GM18511 (cell line): ENCODE results near the gene C3orf38.
"Not testable (repeated sequence)": the region's sequence is repeated elsewhere in the genome, so short reads cannot be mapped to it uniquely, and the experiment has no call there.

Experiments
- ATAC-seq: cut with Tn5 transposase; IDR thresholded peaks from one replicate; pipeline ENCODE4 v1.9.1; 2021; ENCODE audit warnings: mild to moderate bottlenecking, moderate library complexity; ENCODE audit not compliant: unreplicated experiment

Gene C3orf38

GRCh38 chr3:88149509-88150362 lies at the start of gene C3orf38:
Gene C3orf38 (plus strand): TSS chr3:88149959. CDS start chr3:88150053, 94 bp downstream.
- peak; percentile 82 for ATAC-seq

GRCh38 chr3:88101142-88101541 lies 48.6 kb upstream of the C3orf38 start:
- ATAC-seq: peak; percentile 86

GRCh38 chr3:88105325-88105724 lies 44.4 kb upstream of the C3orf38 start:
- ATAC-seq: no peak

- no peak for ATAC-seq
These were observed 37.5 kb upstream of the C3orf38 start for GRCh38 chr3:88112289-88112688.

GRCh38 chr3:88113311-88114162 lies 36.2 kb upstream of the C3orf38 start:
- ATAC-seq: peak; percentile 96

GRCh38 chr3:88114878-88115549 lies 34.7 kb upstream of the C3orf38 start:
- ATAC-seq: no peak

GRCh38 chr3:88117683-88118082 lies 32.1 kb upstream of the C3orf38 start:
- ATAC-seq: no peak

- not testable (repeated sequence) for ATAC-seq
These were observed 31.2 kb upstream of the C3orf38 start for GRCh38 chr3:88118603-88119002.

- no peak for ATAC-seq
These were observed 26.2 kb upstream of the C3orf38 start for GRCh38 chr3:88123526-88123925.

GRCh38 chr3:88131695-88132094 lies 18.1 kb upstream of the C3orf38 start:
- ATAC-seq: no peak

GRCh38 chr3:88132894-88133293 lies 16.9 kb upstream of the C3orf38 start:
- ATAC-seq: no peak

GRCh38 chr3:88133711-88134263 lies 16.0 kb upstream of the C3orf38 start:
- peak; percentile 48 for ATAC-seq

GRCh38 chr3:88137836-88138235 lies 11.9 kb upstream of the C3orf38 start:
- ATAC-seq: no peak

- peak; percentile 31 for ATAC-seq
These were observed 8.2 kb upstream of the C3orf38 start for GRCh38 chr3:88141458-88142083.

GRCh38 chr3:88142094-88142624 lies 7.6 kb upstream of the C3orf38 start:
- peak; percentile 81 for ATAC-seq

GRCh38 chr3:88147261-88147660 lies 2.5 kb upstream of the C3orf38 start:
- no peak for ATAC-seq

- no peak for ATAC-seq
These were observed 1.1 kb upstream of the C3orf38 start for GRCh38 chr3:88148651-88149050.

- ATAC-seq: peak; percentile 22
These were observed 654 bp upstream of the C3orf38 start for GRCh38 chr3:88149101-88149508.

GRCh38 chr3:88150371-88150770 lies 612 bp downstream of the C3orf38 start:
- peak; percentile 42 for ATAC-seq

- no peak for ATAC-seq
These were observed 1.0 kb downstream of the C3orf38 start for GRCh38 chr3:88150806-88151205.
